HepG2 (cell line): Measurements from ENCODE around the gene ADIPOR1. TPM values are rescaled to one million over a fixed set of nuclear protein-coding genes. Genes with fewer than 3 reads are reported as not detected.

ENCODE experiments used
- ATAD3A ChIP-seq: sonication (generic); formaldehyde crosslinking; IDR thresholded peaks from 2 replicates; pipeline ENCODE4 v1.4.0; 2020; ENCODE audit warnings: missing genetic modification reagents
- FOXA3 ChIP-seq: IDR thresholded peaks from 2 replicates; pipeline ENCODE4 v1.6.1; 2016; ENCODE audit warnings: missing genetic modification reagents, missing compliant biosample characterization
- GTF3A ChIP-seq: sonication (generic); formaldehyde crosslinking; conservative IDR thresholded peaks from 2 replicates; pipeline ENCODE4 v1.4.0; 2020; ENCODE audit warnings: mild to moderate bottlenecking, missing genetic modification reagents
- HINFP ChIP-seq: sonication (generic); formaldehyde crosslinking; IDR thresholded peaks from 2 replicates; pipeline ENCODE4 v1.4.0; 2020; ENCODE audit warnings: low read depth, mild to moderate bottlenecking, missing genetic modification reagents
- HMG20A ChIP-seq: IDR thresholded peaks from 2 replicates; pipeline ENCODE4 v1.6.1; 2016; ENCODE audit warnings: borderline replicate concordance
- HMG20B ChIP-seq: conservative IDR thresholded peaks from 2 replicates; pipeline ENCODE4 v1.6.1; 2016; ENCODE audit warnings: missing genetic modification reagents, missing compliant biosample characterization
- MLXIP ChIP-seq: sonication (generic); formaldehyde crosslinking; IDR thresholded peaks from 2 replicates; pipeline ENCODE4 v1.9.0; 2021; ENCODE audit warnings: missing genetic modification reagents, borderline replicate concordance
- MXI1 ChIP-seq: IDR thresholded peaks from 3 replicates; pipeline ENCODE4 v1.6.1; 2012; ENCODE audit warnings: low read depth, low read length, inconsistent platforms, borderline replicate concordance
- NKX3-1 ChIP-seq: sonication (generic); formaldehyde crosslinking; IDR thresholded peaks from 2 replicates; pipeline ENCODE4 v1.5.0; 2020; ENCODE audit warnings: missing genetic modification reagents
- RFXANK ChIP-seq: IDR thresholded peaks from 2 replicates; pipeline ENCODE4 v1.6.1; 2016
- SOX5 ChIP-seq: IDR thresholded peaks from 2 replicates; pipeline ENCODE4 v1.6.1; 2016; ENCODE audit warnings: borderline replicate concordance
- TARDBP ChIP-seq: sonication (generic); formaldehyde crosslinking; IDR thresholded peaks from 2 replicates; pipeline ENCODE4 v1.8.0; 2022; ENCODE audit warnings: mild to moderate bottlenecking, missing genetic modification reagents
- ZNF224 ChIP-seq: sonication (generic); formaldehyde crosslinking; IDR thresholded peaks from 2 replicates; pipeline ENCODE4 v1.5.0; 2020; ENCODE audit warnings: mild to moderate bottlenecking, missing genetic modification reagents
- ZNF343 ChIP-seq: sonication (generic); formaldehyde crosslinking; IDR thresholded peaks from 2 replicates; pipeline ENCODE4 v1.4.0; 2020; ENCODE audit warnings: mild to moderate bottlenecking, missing genetic modification reagents
- ZNF564 ChIP-seq: sonication (generic); formaldehyde crosslinking; IDR thresholded peaks from 2 replicates; pipeline ENCODE4 v1.8.1; 2023; ENCODE audit warnings: mild to moderate bottlenecking, missing genetic modification reagents
- ZNF772 ChIP-seq: sonication (generic); formaldehyde crosslinking; IDR thresholded peaks from 2 replicates; pipeline ENCODE4 v1.5.0; 2020; ENCODE audit warnings: mild to moderate bottlenecking, missing genetic modification reagents
- ZNF816 ChIP-seq: sonication (generic); formaldehyde crosslinking; IDR thresholded peaks from 2 replicates; pipeline ENCODE4 v1.8.0; 2022; ENCODE audit warnings: missing genetic modification reagents, mild to moderate bottlenecking, borderline replicate concordance
- polyA plus RNA-seq, 8 experiments: library from polyadenylated mRNA; depleted of rRNA in 3 of 8; stranded (reverse) in 7 of 8; unstranded in 1 of 8; fragments of >200 nt; fragmentation: Illumina TruSeq in 4 of 8; extraction: Trizol in 4 of 8; gene quantifications; 2 replicates each; pipeline versions ENCODE4 v1.2.1 to v1.2.3, GENCODE V29; 2011 to 2016; ENCODE audit warnings: low read depth in 4 of 8, missing spikeins in 1 of 8, mixed read lengths in 1 of 8; ENCODE audit not compliant: insufficient read depth in 1 of 8
- total RNA-seq, 5 experiments: library from RNA; depleted of rRNA; stranded (reverse); fragments of >200 nt; fragmentation: Illumina TruSeq; extraction: Trizol; gene quantifications; 2 replicates each; pipeline ENCODE4 v1.2.3, GENCODE V29; 2016; ENCODE audit warnings: low read depth in 1 of 5
- TF ChIP-seq, protein P1 (sequence below): sonication (generic); formaldehyde crosslinking; IDR thresholded peaks from 2 replicates; pipeline ENCODE4 v1.4.0; 2020; ENCODE audit warnings: missing genetic modification reagents, borderline replicate concordance
- TF ChIP-seq, protein P2 (sequence below): IDR thresholded peaks from 2 replicates; pipeline ENCODE4 v1.6.1; 2016; ENCODE audit warnings: missing compliant biosample characterization, missing genetic modification reagents, borderline replicate concordance

The ADIPOR1 gene
- total and polyA plus RNA-seq, 2 of the 13 experiments (the other 11 are each of a cell fraction or from before 2014, with no cell fraction given) = 60.0 to 141 TPM

DNA sequence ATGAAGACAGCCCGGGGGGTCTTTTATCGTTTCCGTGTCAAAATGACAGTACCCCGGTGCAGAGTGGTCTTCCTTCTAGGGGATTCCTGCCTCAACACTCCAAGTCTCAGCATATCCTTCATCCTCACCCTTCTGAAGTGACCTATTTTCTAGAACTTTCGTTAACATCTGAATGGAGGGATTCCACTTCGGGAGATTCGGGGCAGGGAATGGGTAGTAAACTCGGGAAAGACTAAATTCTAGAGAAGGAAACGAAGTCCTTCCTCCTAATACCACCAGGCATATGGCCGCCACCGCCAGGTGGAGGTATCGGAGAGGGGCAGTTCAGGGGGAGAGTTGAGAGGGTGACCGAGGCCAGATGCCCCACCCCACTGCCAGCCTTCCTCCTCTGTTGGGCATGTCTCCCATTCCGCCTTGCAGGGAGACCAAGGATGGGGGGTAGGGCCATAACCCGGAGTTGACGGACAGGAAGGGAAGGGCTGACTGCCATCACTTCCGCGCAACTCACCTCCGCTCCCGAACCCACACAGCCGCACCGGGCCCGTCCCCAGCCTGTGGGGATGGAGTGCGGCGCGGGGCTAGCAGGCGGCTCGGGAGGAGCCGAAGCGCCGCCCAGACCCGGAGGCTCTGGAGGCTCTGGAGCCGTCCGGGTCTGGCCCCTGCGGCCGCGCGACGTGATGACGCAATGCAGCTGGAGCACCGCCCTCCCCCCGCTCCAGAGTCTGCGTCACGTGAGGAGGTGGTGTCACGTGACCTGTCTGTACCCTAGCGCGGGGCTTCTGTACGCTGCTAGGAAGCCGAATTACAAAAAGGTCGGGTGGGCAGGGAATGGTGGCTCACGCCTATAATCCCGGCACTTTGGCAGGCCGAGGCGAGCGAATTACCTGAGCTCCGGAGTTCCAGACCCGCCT lies 31.3 kb downstream of the ADIPOR1 start, which contains the start of gene KLHL12 (continued):
- TF ChIP-seq, protein P1, sequence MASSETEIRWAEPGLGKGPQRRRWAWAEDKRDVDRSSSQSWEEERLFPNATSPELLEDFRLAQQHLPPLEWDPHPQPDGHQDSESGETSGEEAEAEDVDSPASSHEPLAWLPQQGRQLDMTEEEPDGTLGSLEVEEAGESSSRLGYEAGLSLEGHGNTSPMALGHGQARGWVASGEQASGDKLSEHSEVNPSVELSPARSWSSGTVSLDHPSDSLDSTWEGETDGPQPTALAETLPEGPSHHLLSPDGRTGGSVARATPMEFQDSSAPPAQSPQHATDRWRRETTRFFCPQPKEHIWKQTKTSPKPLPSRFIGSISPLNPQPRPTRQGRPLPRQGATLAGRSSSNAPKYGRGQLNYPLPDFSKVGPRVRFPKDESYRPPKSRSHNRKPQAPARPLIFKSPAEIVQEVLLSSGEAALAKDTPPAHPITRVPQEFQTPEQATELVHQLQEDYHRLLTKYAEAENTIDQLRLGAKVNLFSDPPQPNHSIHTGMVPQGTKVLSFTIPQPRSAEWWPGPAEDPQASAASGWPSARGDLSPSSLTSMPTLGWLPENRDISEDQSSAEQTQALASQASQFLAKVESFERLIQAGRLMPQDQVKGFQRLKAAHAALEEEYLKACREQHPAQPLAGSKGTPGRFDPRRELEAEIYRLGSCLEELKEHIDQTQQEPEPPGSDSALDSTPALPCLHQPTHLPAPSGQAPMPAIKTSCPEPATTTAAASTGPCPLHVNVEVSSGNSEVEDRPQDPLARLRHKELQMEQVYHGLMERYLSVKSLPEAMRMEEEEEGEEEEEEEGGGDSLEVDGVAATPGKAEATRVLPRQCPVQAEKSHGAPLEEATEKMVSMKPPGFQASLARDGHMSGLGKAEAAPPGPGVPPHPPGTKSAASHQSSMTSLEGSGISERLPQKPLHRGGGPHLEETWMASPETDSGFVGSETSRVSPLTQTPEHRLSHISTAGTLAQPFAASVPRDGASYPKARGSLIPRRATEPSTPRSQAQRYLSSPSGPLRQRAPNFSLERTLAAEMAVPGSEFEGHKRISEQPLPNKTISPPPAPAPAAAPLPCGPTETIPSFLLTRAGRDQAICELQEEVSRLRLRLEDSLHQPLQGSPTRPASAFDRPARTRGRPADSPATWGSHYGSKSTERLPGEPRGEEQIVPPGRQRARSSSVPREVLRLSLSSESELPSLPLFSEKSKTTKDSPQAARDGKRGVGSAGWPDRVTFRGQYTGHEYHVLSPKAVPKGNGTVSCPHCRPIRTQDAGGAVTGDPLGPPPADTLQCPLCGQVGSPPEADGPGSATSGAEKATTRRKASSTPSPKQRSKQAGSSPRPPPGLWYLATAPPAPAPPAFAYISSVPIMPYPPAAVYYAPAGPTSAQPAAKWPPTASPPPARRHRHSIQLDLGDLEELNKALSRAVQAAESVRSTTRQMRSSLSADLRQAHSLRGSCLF = no peak
- peak; percentile 71; the same call in 1 of the 2 replicates for TF ChIP-seq TARDBP
- peak; percentile 91 for TF ChIP-seq ZNF772 (CRISPR knock-in tag)
- 0 out of 2 replicates have a peak, but pooled peaks have one; percentile 27 for TF ChIP-seq HMG20B
- peak; percentile 79 for TF ChIP-seq ZNF224 (CRISPR knock-in tag)
- no peak; the same call in 1 of the 2 replicates for TF ChIP-seq ZNF564 (CRISPR knock-in tag)
- TF ChIP-seq RFXANK (CRISPR knock-in tag) = peak; percentile 81; the same call in 1 of the 2 replicates
- peak; percentile 76; the same call in 1 of the 3 replicates for TF ChIP-seq MXI1
- TF ChIP-seq ATAD3A = no peak
- 0 out of 2 replicates have a peak, but pooled peaks have one; percentile 16 for TF ChIP-seq HINFP (CRISPR knock-in tag)
- TF ChIP-seq ZNF343 = peak; percentile 89
- peak; percentile 17; the same call in 1 of the 2 replicates for TF ChIP-seq ZNF816 (CRISPR knock-in tag)
- peak; percentile 78 for TF ChIP-seq FOXA3 (CRISPR knock-in tag)
- TF ChIP-seq GTF3A (CRISPR knock-in tag) = no peak
- TF ChIP-seq NKX3-1 (CRISPR knock-in tag) = peak; percentile 70; the same call in 1 of the 2 replicates
- TF ChIP-seq MLXIP (CRISPR knock-in tag) = no peak
- TF ChIP-seq SOX5 (CRISPR knock-in tag) = peak; percentile 60; the same call in 1 of the 2 replicates
- 0 out of 2 replicates have a peak, but pooled peaks have one; percentile 23 for TF ChIP-seq HMG20A
- TF ChIP-seq, protein P2, sequence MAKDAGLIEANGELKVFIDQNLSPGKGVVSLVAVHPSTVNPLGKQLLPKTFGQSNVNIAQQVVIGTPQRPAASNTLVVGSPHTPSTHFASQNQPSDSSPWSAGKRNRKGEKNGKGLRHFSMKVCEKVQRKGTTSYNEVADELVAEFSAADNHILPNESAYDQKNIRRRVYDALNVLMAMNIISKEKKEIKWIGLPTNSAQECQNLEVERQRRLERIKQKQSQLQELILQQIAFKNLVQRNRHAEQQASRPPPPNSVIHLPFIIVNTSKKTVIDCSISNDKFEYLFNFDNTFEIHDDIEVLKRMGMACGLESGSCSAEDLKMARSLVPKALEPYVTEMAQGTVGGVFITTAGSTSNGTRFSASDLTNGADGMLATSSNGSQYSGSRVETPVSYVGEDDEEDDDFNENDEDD (CRISPR knock-in tag) = peak; percentile 92; the same call in 1 of the 2 replicates
